SK-N-SH (cell line): Measurements from ENCODE around the gene IGF2.

Experiments
- FOSL2 ChIP-seq: IDR thresholded peaks from 2 replicates; pipeline ENCODE4 v1.4.0; 2012; ENCODE audit warnings: low read depth, mild to moderate bottlenecking, moderate library complexity, borderline replicate concordance
- FOXM1 ChIP-seq: IDR thresholded peaks from 2 replicates; pipeline ENCODE4 v1.4.0; 2012; ENCODE audit warnings: low read depth, mild to moderate bottlenecking
- MXI1 ChIP-seq: IDR thresholded peaks from 2 replicates; pipeline ENCODE4 v1.6.1; 2012; ENCODE audit warnings: mild to moderate bottlenecking, low read depth, low read length, improper control_type of control experiment
- NRF1 ChIP-seq: IDR thresholded peaks from 2 replicates; pipeline ENCODE4 v1.6.1; 2012; ENCODE audit warnings: low read depth, mild to moderate bottlenecking, low read length
- RAD21 ChIP-seq: IDR thresholded peaks from 2 replicates; pipeline ENCODE4 v1.6.1; 2012; ENCODE audit warnings: mild to moderate bottlenecking, low read length
- RFX5 ChIP-seq: IDR thresholded peaks from 2 replicates; pipeline ENCODE4 v1.6.1; 2012; ENCODE audit warnings: mild to moderate bottlenecking, improper control_type of control experiment, low read length
- SIN3A ChIP-seq: IDR thresholded peaks from 2 replicates; pipeline ENCODE4 v1.6.1; 2012; ENCODE audit warnings: low read depth, mild to moderate bottlenecking, low read length, moderate library complexity, borderline replicate concordance
- SMC3 ChIP-seq: IDR thresholded peaks from 2 replicates; pipeline ENCODE4 v1.6.1; 2012; ENCODE audit warnings: low read depth, low read length, improper control_type of control experiment
- TF ChIP-seq, protein P1 (sequence below): fragments of 200-600 bp; sonication (generic); IDR thresholded peaks from 2 replicates; pipeline ENCODE4 v1.6.1; 2017; ENCODE audit warnings: antibody characterized with exemption, mild to moderate bottlenecking, moderate library complexity
- TF ChIP-seq, protein P2 (sequence below): IDR thresholded peaks from 2 replicates; pipeline ENCODE4 v1.6.1; 2012; ENCODE audit warnings: mild to moderate bottlenecking, low read depth, low read length, moderate library complexity

DNA sequence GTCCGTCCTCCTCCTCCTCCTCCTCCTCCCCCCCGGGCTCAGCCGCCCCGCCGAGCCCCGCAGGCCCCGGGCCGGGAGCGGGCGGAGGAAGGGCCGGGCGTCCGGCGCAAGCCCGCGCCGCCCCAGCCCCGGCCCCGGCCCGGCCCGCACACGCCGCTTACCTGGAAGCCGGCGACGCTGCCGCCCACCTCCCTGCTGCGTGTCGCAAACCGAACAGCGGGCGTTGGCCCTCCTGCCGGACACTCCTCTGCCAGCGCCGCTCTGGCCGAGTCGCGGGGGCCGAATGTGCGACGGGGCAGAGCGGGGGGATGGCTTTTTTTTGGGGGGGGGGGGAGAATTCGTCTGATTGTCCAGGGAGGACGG is 1.1 kb downstream of the IGF2 start:
- TF ChIP-seq, protein P1, sequence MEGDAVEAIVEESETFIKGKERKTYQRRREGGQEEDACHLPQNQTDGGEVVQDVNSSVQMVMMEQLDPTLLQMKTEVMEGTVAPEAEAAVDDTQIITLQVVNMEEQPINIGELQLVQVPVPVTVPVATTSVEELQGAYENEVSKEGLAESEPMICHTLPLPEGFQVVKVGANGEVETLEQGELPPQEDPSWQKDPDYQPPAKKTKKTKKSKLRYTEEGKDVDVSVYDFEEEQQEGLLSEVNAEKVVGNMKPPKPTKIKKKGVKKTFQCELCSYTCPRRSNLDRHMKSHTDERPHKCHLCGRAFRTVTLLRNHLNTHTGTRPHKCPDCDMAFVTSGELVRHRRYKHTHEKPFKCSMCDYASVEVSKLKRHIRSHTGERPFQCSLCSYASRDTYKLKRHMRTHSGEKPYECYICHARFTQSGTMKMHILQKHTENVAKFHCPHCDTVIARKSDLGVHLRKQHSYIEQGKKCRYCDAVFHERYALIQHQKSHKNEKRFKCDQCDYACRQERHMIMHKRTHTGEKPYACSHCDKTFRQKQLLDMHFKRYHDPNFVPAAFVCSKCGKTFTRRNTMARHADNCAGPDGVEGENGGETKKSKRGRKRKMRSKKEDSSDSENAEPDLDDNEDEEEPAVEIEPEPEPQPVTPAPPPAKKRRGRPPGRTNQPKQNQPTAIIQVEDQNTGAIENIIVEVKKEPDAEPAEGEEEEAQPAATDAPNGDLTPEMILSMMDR, result no peak
- TF ChIP-seq SMC3 (no peak), SIN3A (no peak), RFX5 (no peak), MXI1 (no peak), FOSL2 (no peak), RAD21 (no peak), NRF1 (no peak), FOXM1 (no peak)
- TF ChIP-seq, protein P2, sequence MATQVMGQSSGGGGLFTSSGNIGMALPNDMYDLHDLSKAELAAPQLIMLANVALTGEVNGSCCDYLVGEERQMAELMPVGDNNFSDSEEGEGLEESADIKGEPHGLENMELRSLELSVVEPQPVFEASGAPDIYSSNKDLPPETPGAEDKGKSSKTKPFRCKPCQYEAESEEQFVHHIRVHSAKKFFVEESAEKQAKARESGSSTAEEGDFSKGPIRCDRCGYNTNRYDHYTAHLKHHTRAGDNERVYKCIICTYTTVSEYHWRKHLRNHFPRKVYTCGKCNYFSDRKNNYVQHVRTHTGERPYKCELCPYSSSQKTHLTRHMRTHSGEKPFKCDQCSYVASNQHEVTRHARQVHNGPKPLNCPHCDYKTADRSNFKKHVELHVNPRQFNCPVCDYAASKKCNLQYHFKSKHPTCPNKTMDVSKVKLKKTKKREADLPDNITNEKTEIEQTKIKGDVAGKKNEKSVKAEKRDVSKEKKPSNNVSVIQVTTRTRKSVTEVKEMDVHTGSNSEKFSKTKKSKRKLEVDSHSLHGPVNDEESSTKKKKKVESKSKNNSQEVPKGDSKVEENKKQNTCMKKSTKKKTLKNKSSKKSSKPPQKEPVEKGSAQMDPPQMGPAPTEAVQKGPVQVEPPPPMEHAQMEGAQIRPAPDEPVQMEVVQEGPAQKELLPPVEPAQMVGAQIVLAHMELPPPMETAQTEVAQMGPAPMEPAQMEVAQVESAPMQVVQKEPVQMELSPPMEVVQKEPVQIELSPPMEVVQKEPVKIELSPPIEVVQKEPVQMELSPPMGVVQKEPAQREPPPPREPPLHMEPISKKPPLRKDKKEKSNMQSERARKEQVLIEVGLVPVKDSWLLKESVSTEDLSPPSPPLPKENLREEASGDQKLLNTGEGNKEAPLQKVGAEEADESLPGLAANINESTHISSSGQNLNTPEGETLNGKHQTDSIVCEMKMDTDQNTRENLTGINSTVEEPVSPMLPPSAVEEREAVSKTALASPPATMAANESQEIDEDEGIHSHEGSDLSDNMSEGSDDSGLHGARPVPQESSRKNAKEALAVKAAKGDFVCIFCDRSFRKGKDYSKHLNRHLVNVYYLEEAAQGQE, result no peak
